ENCODE data around the gene CCDC81.

CCDC81 gene

DNA sequence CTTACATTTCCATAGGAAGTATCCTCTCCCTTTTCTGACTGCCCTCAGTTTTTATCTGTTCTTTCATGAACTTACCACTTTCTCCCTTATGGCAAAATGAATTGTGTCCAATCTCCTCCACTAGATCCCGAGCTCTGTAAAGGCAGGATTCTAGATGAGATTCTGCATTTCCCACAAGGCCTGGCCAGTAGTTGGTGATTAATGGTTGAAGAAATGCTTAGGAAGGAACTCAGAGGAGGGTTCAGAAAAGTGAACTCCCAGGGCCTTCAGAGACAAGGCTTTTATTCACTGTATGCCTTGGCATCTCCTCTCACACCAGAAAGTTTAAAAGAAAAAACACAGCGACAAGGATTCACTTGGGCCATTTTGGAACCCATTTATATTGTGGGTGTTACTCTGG lies 66.2 kb downstream of the CCDC81 start:
- Histone ChIP-seq H3K9me3 (no peaks in the 10 kb centered on the region), H3K4me3 (no peak overlapping the region), H3K36me3 (peaks cover 4 to 24% (median 11%) of the 10 kb centered on the region in 3 donors), H3K4me1 (peaks cover 0 to 38% (median 26%) of the 10 kb centered on the region in 4 donors), H3K27ac (peak overlapping the region; percentile 71 to 77), H3K27me3 (no peaks in the 10 kb centered on the region)
- TF ChIP-seq, protein P1, sequence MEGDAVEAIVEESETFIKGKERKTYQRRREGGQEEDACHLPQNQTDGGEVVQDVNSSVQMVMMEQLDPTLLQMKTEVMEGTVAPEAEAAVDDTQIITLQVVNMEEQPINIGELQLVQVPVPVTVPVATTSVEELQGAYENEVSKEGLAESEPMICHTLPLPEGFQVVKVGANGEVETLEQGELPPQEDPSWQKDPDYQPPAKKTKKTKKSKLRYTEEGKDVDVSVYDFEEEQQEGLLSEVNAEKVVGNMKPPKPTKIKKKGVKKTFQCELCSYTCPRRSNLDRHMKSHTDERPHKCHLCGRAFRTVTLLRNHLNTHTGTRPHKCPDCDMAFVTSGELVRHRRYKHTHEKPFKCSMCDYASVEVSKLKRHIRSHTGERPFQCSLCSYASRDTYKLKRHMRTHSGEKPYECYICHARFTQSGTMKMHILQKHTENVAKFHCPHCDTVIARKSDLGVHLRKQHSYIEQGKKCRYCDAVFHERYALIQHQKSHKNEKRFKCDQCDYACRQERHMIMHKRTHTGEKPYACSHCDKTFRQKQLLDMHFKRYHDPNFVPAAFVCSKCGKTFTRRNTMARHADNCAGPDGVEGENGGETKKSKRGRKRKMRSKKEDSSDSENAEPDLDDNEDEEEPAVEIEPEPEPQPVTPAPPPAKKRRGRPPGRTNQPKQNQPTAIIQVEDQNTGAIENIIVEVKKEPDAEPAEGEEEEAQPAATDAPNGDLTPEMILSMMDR (IDR thresholded peaks at IDR 0.05): no peak
- intact Hi-C loops (cut with DNase I; ENCODE audit: low total_unique reads): no loop called here
- no peak for DNase-seq

DNA sequence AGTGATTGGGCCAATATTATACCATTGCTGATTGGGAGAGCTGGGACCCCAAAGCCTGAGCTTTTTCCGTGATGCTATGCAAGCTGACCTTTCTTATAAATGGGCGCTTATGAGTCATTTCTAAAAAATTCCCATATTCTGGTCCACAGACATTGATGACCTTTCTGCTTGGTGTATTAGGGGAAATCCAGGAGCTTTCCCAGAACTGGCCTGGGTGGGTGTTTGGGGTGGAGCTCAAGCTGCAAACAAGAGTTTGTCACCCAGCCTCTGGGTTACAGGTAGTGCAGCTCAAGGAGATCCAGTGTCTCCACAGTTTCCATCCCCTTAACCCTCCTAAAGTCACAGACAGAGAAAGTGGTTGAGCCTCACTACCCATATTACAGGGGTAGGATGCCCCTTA lies 67.7 kb downstream of the CCDC81 start:
- Histone ChIP-seq H3K36me3 (peaks cover 17 to 39% (median 19%) of the 10 kb centered on the region in 3 donors), H3K27me3 (no peaks in the 10 kb centered on the region), H3K9me3 (no peaks in the 10 kb centered on the region), H3K4me1 (peaks cover 0 to 38% (median 26%) of the 10 kb centered on the region in 4 donors), H3K4me3 (no peak overlapping the region), H3K27ac (peak overlapping the region in 1 of 2 donors; percentile 12)
- TF ChIP-seq, protein P1 (IDR thresholded peaks at IDR 0.05): no peak
- no peak for DNase-seq
- intact Hi-C loops (cut with DNase I; ENCODE audit: low total_unique reads): no loop called here

DNA sequence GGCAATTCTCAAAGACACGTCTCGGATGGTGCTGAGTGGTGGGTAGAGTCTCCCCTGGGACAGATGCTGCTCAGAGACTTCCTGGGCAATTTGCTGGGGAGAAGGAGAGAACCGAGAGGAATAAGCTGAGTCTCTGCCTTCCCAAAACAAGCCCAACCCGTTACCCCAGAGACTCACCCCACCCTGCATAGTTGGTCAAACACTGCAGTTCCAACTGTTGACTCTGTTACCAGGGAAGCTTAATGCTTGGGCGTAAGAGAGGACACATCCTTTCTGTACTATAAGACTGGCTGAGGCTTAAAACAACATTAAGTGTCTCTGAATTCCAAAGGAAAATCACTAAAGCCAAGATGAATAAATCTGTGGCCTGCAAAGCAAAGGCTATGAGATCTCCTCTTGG lies 68.1 kb downstream of the CCDC81 start:
- H3K27me3 ChIP-seq: no peaks in the 10 kb centered on the region
- H3K9me3 ChIP-seq: no peaks in the 10 kb centered on the region
- TF ChIP-seq, protein P1 (IDR thresholded peaks at IDR 0.05): no peak
- intact Hi-C loops (cut with DNase I; ENCODE audit: low total_unique reads): no loop called here
- H3K4me1 ChIP-seq: peaks cover 0 to 38% (median 26%) of the 10 kb centered on the region in 4 donors
- H3K36me3 ChIP-seq: peaks cover 17 to 41% (median 19%) of the 10 kb centered on the region in 3 donors
- H3K4me3 ChIP-seq: no peak overlapping the region
- peak overlapping the region in 1 of 2 donors; percentile 12 for H3K27ac ChIP-seq
- no peak for DNase-seq

DNA sequence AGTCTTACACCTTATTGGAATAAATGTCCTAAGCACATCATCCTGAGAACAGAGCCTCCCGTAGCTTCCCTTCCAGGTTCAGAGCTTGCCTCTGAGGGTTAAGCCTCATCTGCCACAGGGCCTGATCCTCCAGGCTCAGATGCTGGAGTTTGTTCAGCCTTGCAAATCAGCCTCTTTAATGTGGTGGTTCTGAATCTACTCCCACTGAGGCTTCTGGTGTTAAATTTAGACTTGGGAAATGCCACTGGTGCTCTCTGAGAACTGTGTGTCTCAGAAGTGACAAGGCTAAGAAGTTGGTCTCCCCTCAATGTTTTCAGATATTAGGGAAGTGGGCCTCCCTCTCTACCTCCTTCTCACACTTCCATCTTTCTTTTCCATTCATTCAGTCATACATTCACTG lies 68.7 kb downstream of the CCDC81 start:
- Histone ChIP-seq H3K27me3 (no peaks in the 10 kb centered on the region), H3K4me1 (peaks cover 0 to 38% (median 26%) of the 10 kb centered on the region in 4 donors), H3K27ac (peak overlapping the region in 1 of 2 donors; percentile 12), H3K9me3 (no peaks in the 10 kb centered on the region), H3K4me3 (no peak overlapping the region), H3K36me3 (peaks cover 17 to 47% (median 19%) of the 10 kb centered on the region in 3 donors)
- TF ChIP-seq, protein P1 (IDR thresholded peaks at IDR 0.05): no peak
- intact Hi-C loops (cut with DNase I; ENCODE audit: low total_unique reads): no loop called here
- DNase-seq: no peak

DNA sequence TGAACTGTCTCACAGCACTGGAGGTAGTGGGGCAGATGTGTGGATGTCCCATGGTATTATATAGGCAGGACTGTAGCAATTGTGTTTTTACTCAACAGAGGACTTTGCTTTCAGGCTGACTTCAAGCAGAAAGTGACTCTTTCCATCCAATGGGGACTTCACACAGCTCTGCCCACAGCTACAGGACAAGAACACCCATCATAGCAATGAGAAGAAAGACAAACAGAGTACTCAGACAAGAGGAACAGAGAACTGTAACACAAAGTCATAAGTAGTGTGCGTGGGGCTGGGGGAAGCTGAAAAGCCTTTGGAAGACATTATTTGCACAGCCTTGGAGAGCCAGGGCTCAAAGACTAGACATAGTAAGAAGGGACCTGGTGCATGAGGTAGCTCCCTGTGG lies 70.3 kb downstream of the CCDC81 start:
- intact Hi-C loops (cut with DNase I; ENCODE audit: low total_unique reads): no loop called here
- Histone ChIP-seq H3K9me3 (no peaks in the 10 kb centered on the region), H3K36me3 (peaks cover 17 to 50% (median 19%) of the 10 kb centered on the region in 3 donors), H3K27ac (no peak overlapping the region), H3K27me3 (no peaks in the 10 kb centered on the region), H3K4me1 (peaks cover 0 to 34% (median 23%) of the 10 kb centered on the region in 4 donors), H3K4me3 (no peak overlapping the region)
- TF ChIP-seq, protein P1 (IDR thresholded peaks at IDR 0.05): no peak
- no peak for DNase-seq
